ENCODE measurements around the gene FAM184B.

The FAM184B gene

DNA sequence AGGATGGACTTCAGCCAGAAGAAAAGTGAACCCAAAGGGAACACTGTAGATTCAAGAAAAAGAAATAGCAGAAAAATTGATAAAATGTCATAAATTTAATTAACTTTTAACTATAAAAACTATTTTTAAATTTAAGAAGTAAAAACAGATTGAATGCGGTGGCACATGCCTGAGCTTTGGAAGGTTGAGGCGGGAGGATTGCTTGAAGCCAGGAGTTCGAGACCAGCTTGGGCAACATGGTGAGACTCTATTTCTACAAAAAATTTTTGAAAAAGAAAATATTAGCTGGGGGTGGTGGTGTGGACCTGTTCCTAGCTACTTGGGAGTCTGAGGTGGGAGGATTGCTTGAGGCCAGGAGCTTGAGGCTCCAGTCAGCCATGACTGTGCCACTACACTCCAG is 3.0 kb downstream of the FAM184B start:
- TF ChIP-seq, protein P1, sequence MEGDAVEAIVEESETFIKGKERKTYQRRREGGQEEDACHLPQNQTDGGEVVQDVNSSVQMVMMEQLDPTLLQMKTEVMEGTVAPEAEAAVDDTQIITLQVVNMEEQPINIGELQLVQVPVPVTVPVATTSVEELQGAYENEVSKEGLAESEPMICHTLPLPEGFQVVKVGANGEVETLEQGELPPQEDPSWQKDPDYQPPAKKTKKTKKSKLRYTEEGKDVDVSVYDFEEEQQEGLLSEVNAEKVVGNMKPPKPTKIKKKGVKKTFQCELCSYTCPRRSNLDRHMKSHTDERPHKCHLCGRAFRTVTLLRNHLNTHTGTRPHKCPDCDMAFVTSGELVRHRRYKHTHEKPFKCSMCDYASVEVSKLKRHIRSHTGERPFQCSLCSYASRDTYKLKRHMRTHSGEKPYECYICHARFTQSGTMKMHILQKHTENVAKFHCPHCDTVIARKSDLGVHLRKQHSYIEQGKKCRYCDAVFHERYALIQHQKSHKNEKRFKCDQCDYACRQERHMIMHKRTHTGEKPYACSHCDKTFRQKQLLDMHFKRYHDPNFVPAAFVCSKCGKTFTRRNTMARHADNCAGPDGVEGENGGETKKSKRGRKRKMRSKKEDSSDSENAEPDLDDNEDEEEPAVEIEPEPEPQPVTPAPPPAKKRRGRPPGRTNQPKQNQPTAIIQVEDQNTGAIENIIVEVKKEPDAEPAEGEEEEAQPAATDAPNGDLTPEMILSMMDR (IDR thresholded peaks at IDR 0.05; ENCODE audit: borderline replicate concordance, insufficient read depth, low read depth, low read length): no peak

DNA sequence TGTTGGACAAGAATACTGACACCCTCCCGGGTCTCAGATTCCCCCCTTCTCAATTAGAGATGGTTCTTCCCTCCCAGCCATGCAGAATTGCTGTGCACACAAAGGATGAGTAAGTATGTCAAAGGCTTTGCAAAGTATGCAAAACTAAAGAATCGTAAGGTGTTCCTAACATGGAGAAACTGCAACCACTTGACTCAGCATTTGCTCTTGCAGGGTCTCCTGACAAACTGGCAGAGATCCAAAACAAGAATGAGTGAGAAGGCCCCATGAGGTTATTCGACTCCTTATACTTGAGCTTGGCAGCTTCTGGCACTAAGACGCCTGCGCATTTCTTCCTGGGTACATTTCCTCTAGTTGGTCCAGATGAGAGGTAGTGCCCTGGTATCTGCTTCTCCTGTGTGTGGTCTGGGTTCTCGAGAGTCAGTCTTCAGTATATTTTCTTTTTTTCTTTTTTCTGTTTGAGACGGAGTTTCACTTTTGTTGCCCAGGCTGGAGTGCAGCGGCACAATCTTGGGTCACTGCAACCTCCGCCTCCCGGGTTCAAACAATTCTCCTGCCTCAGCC is 8.2 kb downstream of the FAM184B start:
- TF ChIP-seq, protein P1 (IDR thresholded peaks at IDR 0.05; ENCODE audit: borderline replicate concordance, insufficient read depth, low read depth, low read length): no peak

More for the DNA sequence above, 3.0 kb downstream of the FAM184B start:
- H3K4me3 ChIP-seq (ENCODE audit: low read depth, low read length): no peak overlapping the region

DNA sequence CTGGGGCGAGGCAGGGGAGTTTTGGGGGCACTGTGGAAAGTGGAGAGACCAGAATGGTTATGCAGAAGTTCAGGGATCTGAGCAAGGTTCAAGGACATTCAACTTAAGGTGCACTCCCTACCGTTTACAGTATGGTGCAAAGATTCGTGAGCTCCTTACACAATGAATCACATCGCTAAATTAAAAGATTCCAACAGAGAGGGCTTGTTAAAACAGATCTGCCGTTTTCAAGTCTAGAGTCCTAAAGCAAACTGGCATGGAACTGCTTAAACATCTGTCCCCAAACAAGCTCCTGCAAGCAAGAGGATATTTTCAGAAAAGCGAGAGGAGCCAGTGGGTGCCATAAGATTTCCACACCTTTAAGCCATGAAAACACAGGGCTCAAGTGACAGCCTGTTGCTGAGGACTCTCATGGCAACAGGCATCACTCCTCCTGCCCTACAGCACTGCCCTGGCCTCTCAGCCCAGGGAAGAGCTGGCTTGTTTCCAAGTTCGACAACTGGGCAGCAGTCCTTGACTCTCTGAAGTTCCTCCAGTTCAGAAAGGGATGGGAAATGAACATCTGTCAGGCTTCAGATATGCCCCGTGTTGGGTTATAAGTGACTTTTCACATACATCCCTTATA is 10.0 kb downstream of the FAM184B start:
- TF ChIP-seq, protein P1 (IDR thresholded peaks at IDR 0.05; ENCODE audit: borderline replicate concordance, insufficient read depth, low read depth, low read length): no peak
- no peak overlapping the region for H3K4me3 ChIP-seq (ENCODE audit: low read depth, low read length)

More for the DNA sequence above, 8.2 kb downstream of the FAM184B start:
- H3K4me3 ChIP-seq (ENCODE audit: low read depth, low read length): no peak overlapping the region

DNA sequence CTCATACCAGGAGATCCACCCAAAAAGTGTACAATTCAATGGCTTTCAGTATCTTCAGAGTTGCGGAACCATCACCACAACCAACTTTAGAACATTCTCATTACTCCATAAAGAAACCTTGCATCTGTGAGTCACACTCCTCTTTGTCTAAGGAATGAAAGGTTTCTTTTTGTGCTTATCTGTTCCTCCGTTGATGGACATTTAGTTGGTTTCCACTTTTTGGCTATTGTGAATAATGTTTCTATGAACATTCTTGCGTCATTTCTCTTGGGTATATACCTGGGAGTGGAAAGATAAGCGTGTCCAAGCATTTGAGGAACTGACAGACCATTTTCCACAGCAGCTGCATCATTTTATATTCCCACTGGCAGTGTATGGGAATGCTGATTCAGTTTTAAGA is 10.6 kb downstream of the FAM184B start:
- H3K4me3 ChIP-seq (ENCODE audit: low read depth, low read length): no peak overlapping the region
- TF ChIP-seq, protein P1 (IDR thresholded peaks at IDR 0.05; ENCODE audit: borderline replicate concordance, insufficient read depth, low read depth, low read length): no peak

DNA sequence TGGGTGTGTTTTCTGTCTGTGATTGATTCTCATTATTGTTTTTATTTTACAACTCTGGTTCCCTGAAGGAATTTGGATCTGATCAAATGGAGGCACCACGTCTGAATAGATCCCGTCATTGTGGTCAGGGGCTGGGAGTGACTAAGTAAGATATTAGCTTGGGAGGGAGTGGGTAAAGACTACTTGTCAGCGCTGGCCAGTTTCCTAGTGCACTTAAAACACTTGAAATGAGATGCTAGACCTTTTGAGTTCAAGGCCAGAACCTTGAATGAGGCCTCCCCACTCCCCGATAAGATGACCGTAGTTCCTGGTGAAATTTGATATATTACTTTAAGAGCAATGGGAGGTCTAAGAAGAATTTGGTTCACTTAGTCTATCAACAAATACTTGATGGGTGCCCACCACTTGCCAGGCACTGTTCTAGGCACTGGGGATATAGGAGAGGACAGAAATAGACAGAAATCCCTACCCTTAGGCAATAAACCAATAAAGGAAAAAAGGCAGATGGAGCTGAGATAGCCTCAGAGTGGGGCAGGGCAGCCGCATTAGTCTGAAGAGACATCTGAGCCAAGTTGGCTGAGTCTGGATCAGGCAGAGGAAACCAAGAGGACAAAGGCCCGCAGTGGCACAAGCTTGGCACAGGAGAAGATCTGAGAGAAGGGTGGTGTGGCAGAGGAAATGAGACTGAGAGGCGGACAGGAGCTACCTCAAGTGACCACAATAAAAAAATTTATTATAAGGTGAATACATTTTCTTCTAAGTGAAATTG is 11.8 kb downstream of the FAM184B start:
- TF ChIP-seq, protein P1 (IDR thresholded peaks at IDR 0.05; ENCODE audit: borderline replicate concordance, insufficient read depth, low read depth, low read length): no peak
- H3K4me3 ChIP-seq (ENCODE audit: low read depth, low read length): no peak overlapping the region

DNA sequence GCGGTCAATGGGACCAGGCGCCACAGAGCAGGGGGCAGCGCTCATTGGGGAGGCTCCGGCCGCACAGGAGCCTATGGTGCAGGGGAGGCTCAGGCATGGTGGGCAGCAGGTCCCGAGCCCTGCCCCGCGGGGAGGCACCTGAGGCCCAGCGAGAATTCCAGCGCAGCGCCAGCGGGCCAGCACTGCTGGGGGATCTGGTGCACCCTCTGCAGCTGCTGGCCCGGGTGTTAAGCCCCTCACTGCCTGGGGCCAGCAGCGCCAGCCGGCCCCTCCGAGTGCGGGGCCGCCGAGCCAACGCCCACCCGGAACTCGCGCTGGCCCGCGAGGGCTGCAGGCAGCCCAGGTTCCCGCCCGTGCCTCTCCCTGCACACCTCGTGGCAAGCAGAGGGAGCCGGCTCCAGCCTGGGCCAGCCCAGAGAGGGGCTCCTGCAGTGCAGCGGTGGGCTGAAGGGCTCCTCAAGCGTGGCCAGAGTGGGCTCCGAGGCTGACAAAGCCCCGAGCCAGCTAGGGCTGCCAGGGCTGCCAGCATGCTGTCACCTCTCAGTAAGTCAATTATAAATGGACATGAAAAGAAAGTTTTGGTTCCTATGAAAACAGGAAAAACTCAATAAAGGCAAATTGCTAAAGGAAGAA is 14.5 kb downstream of the FAM184B start:
- H3K4me3 ChIP-seq (ENCODE audit: low read depth, low read length): no peak overlapping the region
- TF ChIP-seq, protein P1 (IDR thresholded peaks at IDR 0.05; ENCODE audit: borderline replicate concordance, insufficient read depth, low read depth, low read length): no peak

Measured in GM12875 (cell line).